NCI-H187 (cell line): ENCODE results near the gene ZNF407.

Experiments
- DNase-seq, 2 experiments: peaks; one replicate each; lab custom pipeline; 2025; lab: John Stamatoyannopoulos, UW

Gene ZNF407

GRCh38 chr18:74976331-74976909 lies 378.8 kb downstream of the ZNF407 start:
- no peak for DNase-seq

DNA sequence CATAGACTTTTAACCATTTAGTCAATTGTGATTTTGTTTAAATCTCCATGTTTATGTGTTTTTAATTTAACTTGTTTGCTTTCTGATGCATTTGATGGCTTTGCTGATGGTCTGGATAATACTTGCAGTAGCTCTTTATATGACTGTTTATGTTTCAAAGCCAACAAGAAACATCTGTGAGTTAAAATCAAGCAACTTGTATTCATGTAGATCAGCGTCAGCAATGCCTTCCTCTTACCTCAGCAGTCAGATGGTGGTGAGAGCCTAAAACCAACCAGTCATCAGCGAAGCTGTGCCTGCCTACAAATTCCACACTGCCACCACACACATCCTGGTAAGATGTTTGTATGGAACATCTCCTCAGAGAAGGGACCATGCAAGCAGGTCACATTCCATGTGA lies 379.4 kb downstream of the ZNF407 start:
- no peak for DNase-seq

DNA sequence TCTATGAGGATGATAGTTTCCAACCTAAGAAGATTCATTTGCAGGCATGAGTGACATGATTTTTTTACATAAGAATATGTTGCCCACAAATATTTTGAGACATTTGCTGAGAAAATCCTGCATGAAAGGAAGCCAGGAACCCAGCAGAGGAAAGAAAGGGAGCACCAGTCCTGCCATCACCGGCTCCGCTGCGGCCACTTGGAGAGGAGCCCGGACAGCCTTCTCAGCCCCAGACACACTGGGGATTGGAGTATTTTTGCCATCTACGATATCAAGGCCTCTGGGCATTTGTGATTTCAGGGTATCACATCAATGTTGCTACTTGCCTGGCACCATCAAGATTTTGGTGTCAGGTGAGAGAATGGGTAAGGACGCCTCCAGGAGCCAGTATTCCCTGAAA lies 383.0 kb downstream of the ZNF407 start:
- no peak for DNase-seq

DNA sequence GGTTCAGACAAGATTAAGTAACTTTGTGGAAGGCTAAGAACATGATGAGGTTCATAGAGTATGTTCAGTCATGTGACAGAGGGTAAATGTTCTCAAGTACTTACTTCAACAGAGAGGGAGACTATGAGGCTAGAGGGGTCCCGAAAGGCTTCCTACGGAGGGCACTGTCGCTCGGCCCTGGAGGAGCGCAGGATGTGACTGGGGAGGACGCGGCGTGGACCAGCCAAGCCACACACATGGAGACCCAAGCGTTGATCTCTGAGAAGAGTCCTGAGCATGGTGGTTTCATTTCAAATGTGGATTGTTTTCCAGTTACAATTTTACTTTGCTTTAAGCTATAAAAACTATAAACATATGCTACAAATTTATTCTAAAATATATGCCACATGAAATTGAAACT lies 383.8 kb downstream of the ZNF407 start:
- no peak for DNase-seq

- no peak for DNase-seq
Measured at GRCh38 chr18:74982946-74983635, 385.4 kb downstream of the ZNF407 start.

GRCh38 chr18:74989134-74989533 lies 391.5 kb downstream of the ZNF407 start:
- DNase-seq = no peak

DNA sequence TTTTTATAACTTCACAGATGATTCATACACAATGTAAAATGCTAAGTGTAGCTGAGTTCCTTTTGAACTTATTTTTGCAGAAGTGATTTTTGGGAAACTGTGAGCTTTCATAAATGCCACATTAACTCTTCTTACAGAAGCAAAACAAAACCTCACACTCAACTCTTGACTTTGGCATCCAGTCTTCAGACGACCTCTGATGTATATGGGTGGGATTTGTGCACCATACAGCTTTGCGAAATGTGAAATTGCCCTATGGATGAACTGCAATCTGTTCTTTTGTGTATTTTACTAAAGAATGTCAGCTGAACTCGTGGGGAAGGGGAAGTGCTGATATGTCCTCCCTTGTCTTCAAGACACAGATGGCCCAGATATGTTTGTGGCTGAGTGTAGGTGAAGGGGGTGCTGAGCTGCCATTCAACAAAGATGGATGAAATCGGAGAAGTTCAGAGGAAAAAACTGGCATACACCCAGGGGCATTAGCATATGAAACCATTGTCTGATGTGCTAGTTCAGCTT lies 393.0 kb downstream of the ZNF407 start:
- DNase-seq = no peak

DNA sequence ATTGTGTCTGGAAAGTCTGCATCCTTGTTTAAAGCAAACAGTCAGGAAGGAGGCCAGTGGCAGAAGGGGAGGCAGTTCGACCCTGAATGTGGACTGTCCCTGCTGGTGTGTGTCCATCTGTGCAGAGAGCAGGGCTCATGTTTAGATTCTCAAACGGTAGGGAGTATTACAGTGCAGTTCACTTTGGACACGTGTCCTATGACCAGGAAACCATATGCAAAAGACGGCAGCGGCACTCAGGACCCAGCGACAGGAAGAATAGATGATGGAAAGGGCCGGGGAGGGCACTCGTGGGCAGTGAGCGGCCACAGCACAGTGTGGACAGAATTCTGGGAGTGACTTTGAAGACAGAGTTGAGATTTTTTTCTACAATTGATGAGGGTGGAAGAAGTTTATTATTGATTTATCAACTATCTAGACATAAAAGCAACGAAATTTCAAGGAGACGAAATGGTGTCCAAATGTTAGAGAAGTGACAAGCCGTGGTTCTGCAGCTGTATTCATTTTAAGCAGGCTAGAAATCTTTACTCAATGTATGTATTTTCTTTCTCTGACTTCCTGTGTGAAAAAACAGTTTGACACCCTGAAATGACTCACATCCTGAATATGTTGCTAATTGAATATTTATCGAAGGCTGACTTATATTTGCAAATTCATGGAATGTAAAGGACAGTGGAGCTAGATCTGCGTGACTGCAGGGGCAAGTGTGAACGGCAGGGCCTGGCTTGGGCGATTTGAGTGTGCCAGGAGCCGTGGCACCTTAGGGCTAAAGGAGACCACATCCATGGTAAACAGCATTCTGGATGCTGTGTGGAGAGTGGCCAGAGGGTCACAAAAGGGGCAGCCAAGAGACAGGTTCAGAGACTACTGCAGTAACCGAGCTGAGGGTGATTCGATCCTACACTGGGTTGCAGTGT lies 397.1 kb downstream of the ZNF407 start:
- DNase-seq = no peak

GRCh38 chr18:74995419-74995736 lies 397.7 kb downstream of the ZNF407 start:
- DNase-seq = no peak

GRCh38 chr18:74996055-74996454 lies 398.4 kb downstream of the ZNF407 start:
- no peak for DNase-seq

GRCh38 chr18:74996996-74997395 lies 399.3 kb downstream of the ZNF407 start:
- DNase-seq = no peak

DNA sequence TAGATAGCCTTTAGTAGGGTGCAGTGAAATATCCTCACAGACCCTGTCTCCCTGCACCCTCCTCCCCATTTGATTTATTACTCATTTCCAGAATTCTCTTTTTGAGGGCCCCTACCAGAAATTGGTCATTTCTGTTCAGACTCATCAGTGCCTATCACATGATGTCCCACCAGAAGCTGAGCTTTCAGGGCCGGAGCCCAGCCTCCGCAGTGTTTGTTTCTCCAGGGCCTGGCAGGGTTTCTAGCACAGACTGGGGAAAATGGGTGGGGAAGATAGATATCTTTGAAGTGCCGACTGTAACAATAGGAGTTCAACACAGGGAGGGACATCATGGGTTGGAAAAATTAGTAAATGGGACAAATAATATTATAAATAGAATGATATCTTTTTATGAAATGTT lies 403.2 kb downstream of the ZNF407 start:
- DNase-seq = no peak

DNA sequence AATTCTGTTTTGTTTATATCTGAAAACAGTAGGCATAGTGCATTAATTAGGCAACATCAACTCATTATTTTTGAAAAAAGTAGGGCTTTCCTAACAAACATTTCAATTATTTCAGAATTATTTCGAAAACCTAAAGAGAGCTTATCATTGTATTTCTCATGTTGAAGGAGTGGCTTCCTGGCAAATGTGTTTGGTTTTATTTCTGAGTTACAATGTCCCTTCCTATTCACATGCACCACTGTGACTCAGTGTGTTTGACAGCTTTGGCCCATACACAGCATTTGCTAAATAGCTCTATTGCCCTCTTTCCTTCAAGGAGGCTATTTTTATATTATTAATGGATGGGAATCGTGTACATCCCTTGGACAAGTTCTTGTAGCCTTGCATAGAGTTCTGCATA lies 405.4 kb downstream of the ZNF407 start:
- DNase-seq = no peak

- DNase-seq = peak; percentile 24 to 39
Measured at GRCh38 chr18:75003764-75004690, 406.4 kb downstream of the ZNF407 start.

GRCh38 chr18:75005626-75006025 lies 408.0 kb downstream of the ZNF407 start:
- no peak for DNase-seq

DNA sequence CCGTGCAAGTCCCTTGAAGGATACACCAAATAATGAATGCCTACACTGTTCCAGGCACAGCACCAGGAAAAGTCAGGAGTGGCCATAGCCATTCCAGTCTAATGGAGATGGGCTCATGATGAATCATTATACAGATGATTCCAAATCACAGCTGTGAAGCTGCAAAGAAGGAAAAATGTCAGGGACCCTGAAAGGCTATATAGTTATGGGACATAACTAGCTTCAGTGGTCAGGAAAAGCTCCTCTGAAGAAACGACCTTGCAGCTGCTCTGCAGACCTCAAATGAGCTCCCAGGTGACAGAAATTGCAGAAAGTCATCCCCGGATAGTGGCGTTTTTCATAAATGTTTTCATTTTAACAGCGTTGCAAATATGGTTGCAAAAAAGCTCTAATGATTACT lies 410.5 kb downstream of the ZNF407 start:
- DNase-seq = no peak

GRCh38 chr18:75009296-75009695 lies 411.6 kb downstream of the ZNF407 start:
- DNase-seq = no peak

GRCh38 chr18:75009878-75010277 lies 412.2 kb downstream of the ZNF407 start:
- no peak for DNase-seq

GRCh38 chr18:75010278-75010677 lies 412.6 kb downstream of the ZNF407 start:
- DNase-seq = no peak

DNA sequence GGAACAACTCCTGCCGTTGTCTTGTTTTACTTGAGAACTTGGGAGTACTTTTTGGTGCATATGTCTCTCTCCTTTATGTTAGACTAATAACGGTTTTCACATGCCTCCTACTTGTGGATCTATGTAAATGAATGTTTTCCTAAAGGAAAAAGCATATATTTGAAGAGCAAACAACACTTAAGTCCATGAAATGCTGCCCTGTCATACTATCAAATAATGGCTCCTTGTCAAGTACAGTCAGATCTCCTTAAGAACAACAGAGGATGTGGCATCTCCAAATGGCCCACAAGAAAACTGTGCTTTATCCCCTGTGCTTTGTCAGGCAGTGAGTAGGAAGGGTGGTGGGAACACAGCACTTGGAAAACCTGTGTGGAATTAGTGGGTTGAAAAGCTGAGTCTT lies 413.0 kb downstream of the ZNF407 start:
- DNase-seq = no peak

DNA sequence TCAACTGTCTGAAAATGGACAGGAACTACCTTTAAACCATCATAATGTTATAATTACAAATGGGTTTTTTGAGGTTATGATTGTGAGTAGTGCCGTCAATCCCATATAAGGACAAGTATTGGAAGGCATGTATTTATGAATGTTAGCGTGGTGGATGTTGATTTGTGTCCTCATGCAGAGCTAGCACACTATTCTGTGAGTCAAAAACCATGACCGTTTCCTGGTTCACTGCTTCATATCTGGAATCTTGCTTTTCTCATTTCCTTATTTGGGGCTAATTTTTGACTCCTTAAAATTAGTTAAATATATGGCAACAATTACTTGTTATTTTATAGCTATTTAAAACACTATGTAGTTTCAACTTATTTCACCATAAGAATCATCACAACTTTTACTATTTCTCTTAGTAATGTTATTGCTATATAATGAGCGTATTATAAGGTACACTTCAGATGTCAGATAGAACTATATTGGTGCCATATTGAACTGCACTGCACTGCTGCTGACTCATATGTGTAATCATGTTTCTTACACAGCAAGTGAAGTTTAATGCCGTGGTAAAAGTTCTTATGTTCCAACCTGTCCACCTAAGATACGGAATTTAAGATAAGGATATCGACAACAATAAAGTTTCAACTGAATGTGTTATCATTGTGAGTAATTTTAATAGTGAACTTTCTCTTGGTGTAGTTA lies 418.5 kb downstream of the ZNF407 start:
- no peak for DNase-seq
